ENCODE results near the gene LMAN2. TPM values are rescaled to one million over a fixed set of nuclear protein-coding genes. Genes with fewer than 3 reads are reported as not detected.
A peak's percentile ranks its signal among the peaks of the same experiment; 100 is the strongest.

The LMAN2 gene
- total RNA-seq, 3 donors from 2014 or later: 91.9 to 150 (median 139) TPM

GRCh38 chr5:177300951-177301350, 50.5 kb downstream of the LMAN2 start:
- no peak for TF ChIP-seq CTCF (IDR thresholded peaks at IDR 0.05)
- intact Hi-C loops (cut with DNase I, micrococcal nuclease): no loop called here
- Histone ChIP-seq H3K4me3 (no peak overlapping the region), H3K4me1 (ENCODE audit: low read depth) (peaks cover 55% of the 10 kb centered on the region), H3K9me3 (no peaks in the 10 kb centered on the region), H3K36me3 (ENCODE audit: low read depth) (no peaks in the 10 kb centered on the region)
- no peak for ATAC-seq
- DNase-seq: no peak

GRCh38 chr5:177300236-177300880, 51.1 kb downstream of the LMAN2 start:
- Histone ChIP-seq H3K4me3 (no peak overlapping the region), H3K36me3 (ENCODE audit: low read depth) (no peaks in the 10 kb centered on the region), H3K4me1 (ENCODE audit: low read depth) (peaks cover 51% of the 10 kb centered on the region), H3K9me3 (no peaks in the 10 kb centered on the region)
- ATAC-seq (peak; percentile 52), DNase-seq (peak; percentile 74 to 80 (median 79))
- intact Hi-C loops (cut with DNase I, micrococcal nuclease): no loop called here
- TF ChIP-seq CTCF (IDR thresholded peaks at IDR 0.05): no peak

- ATAC-seq (no peak), DNase-seq (no peak)
- intact Hi-C loops (cut with DNase I, micrococcal nuclease): no loop called here
- Histone ChIP-seq H3K9me3 (no peaks in the 10 kb centered on the region), H3K4me3 (no peak overlapping the region), H3K36me3 (ENCODE audit: low read depth) (no peaks in the 10 kb centered on the region), H3K4me1 (ENCODE audit: low read depth) (peaks cover 44% of the 10 kb centered on the region)
- TF ChIP-seq CTCF (IDR thresholded peaks at IDR 0.05): no peak
Observed at GRCh38 chr5:177299697-177300096, 51.8 kb downstream of the LMAN2 start.

GRCh38 chr5:177297922-177298321, 53.5 kb downstream of the LMAN2 start:
- intact Hi-C loops (cut with DNase I, micrococcal nuclease): no loop called here
- Histone ChIP-seq H3K9me3 (no peaks in the 10 kb centered on the region), H3K4me1 (ENCODE audit: low read depth) (peaks cover 42% of the 10 kb centered on the region), H3K4me3 (no peak overlapping the region), H3K36me3 (ENCODE audit: low read depth) (peaks cover 9% of the 10 kb centered on the region)
- DNase-seq (no peak), ATAC-seq (no peak)
- TF ChIP-seq CTCF (IDR thresholded peaks at IDR 0.05): no peak

- TF ChIP-seq CTCF (IDR thresholded peaks at IDR 0.05): no peak
- intact Hi-C loops (cut with DNase I, micrococcal nuclease): no loop called here
- ATAC-seq (peak; percentile 31), DNase-seq (no peak)
- Histone ChIP-seq H3K4me3 (no peak overlapping the region), H3K9me3 (no peaks in the 10 kb centered on the region), H3K36me3 (ENCODE audit: low read depth) (peaks cover 9% of the 10 kb centered on the region), H3K4me1 (ENCODE audit: low read depth) (peaks cover 30% of the 10 kb centered on the region)
Observed at GRCh38 chr5:177296581-177296980, 54.9 kb downstream of the LMAN2 start.

- no peak for TF ChIP-seq CTCF (IDR thresholded peaks at IDR 0.05)
- intact Hi-C loops (cut with DNase I, micrococcal nuclease): no loop called here
- Histone ChIP-seq H3K36me3 (ENCODE audit: low read depth) (peaks cover 9% of the 10 kb centered on the region), H3K4me3 (no peak overlapping the region), H3K4me1 (ENCODE audit: low read depth) (peaks cover 23% of the 10 kb centered on the region), H3K9me3 (no peaks in the 10 kb centered on the region)
- ATAC-seq (peak; percentile 2), DNase-seq (no peak)
Observed at GRCh38 chr5:177295924-177296323, 55.5 kb downstream of the LMAN2 start.
